ENCODE measurements around the gene PAMR1.

The PAMR1 gene

DNA sequence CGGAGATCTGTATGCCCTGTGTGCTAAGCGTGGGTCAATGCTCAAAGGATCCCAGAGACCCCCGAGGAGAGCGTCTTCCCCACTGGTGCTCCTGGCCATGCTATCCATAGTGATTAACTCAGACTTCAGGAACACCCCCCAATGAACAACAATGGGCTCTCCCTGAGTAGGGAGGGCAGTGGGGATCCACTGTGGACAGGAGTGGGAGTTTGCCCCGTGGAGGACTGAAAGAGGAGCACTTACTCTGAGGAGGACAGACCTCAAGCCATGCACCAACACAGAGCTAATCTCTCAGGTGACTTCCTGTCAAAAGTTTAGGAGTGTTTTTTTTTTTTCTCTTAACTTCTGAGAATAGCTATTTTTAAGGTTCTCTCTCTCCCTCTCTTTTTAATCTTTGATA, 130.5 kb downstream of the PAMR1 start:
- no peaks in the 10 kb centered on the region for H3K27me3 ChIP-seq (replicated peaks; ENCODE audit: control insufficient read depth, insufficient read depth, low read length)

DNA sequence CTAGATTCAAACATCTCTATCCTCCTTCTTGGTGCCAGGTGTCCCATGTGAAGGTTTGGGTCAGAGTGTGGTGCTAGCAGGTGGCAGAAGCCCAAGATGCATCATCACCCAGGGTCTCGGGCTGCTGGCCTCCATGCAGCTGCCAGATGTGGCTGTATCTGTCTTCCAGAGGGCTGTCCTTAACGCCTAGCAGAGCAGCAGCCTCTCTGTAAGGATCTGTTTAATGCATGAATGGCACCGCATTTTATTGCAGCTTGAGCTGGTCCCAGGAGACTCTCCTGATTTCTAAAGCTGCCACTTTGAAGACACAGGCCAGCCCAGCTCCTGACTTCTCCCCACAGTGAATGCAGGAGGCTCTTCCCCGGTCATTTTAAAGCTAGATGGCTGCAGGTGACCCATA, 132.3 kb downstream of the PAMR1 start:
- Histone ChIP-seq H3K36me3 (ENCODE audit: control insufficient read depth, insufficient read depth, low read length, severe bottlenecking) (no peaks in the 10 kb centered on the region), H3K9ac (ENCODE audit: low read length) (peak overlapping the region; percentile 36), H3K4me1 (ENCODE audit: control insufficient read depth, insufficient read depth, low read length) (peaks cover 32% of the 10 kb centered on the region), H3K4me3 (ENCODE audit: low read length) (no peak overlapping the region), H3K9me3 (ENCODE audit: control insufficient read depth, low read length) (no peaks in the 10 kb centered on the region), H3K27me3 (replicated peaks; ENCODE audit: control insufficient read depth, insufficient read depth, low read length) (no peaks in the 10 kb centered on the region)
- DNase-seq (ENCODE audit: low read depth): no peak

More for the DNA sequence above, 130.5 kb downstream of the PAMR1 start:
- Histone ChIP-seq H3K36me3 (ENCODE audit: control insufficient read depth, insufficient read depth, low read length, severe bottlenecking) (no peaks in the 10 kb centered on the region), H3K4me3 (ENCODE audit: low read length) (no peak overlapping the region), H3K9ac (ENCODE audit: low read length) (no peak overlapping the region), H3K9me3 (ENCODE audit: control insufficient read depth, low read length) (no peaks in the 10 kb centered on the region), H3K4me1 (ENCODE audit: control insufficient read depth, insufficient read depth, low read length) (peaks cover 29% of the 10 kb centered on the region)
- no peak for DNase-seq (ENCODE audit: low read depth)

DNA sequence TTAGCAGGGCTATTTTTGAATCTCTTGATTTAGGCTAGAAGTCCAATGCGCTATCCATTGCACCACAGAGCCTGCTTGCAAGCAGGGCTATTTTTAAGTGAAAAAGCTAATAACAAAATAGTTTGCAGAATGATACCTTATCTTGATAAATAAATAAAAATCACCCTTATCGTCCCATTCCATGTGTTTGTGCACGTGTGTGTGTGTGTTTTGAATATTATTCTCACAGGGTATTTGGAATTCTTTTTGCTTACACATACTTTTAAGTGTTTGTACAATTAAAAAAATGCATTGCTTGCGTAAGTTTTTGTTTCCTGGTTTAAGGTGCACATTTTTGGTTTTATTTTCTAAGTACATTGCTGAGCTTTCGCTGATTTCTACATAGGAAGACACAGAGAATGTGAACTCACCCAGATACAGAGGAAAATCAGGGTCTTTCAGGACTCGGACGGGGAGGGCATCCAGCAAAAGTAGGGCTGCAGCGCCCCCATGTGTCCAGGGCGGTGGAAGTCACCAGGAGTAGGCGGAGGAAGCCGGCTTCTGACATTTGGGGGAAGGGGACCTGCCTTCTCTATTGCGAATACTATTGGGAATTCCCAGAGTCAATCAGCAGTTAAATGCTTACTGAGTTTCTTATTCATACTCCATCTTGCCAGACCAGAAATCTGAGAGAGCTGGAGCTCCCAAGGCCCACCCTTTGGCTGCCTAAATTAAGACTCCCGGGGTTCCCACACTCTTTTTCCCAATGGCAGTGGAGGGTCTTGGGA, 133.3 kb downstream of the PAMR1 start:
- DNase-seq (ENCODE audit: low read depth): peak; percentile 93
- H3K4me3 ChIP-seq (ENCODE audit: low read length): peak overlapping the region; percentile 44
- peaks cover 36% of the 10 kb centered on the region for H3K4me1 ChIP-seq (ENCODE audit: control insufficient read depth, insufficient read depth, low read length)
- no peaks in the 10 kb centered on the region for H3K27me3 ChIP-seq (replicated peaks; ENCODE audit: control insufficient read depth, insufficient read depth, low read length)
- H3K9ac ChIP-seq (ENCODE audit: low read length): peak overlapping the region; percentile 36
- H3K9me3 ChIP-seq (ENCODE audit: control insufficient read depth, low read length): no peaks in the 10 kb centered on the region
- no peaks in the 10 kb centered on the region for H3K36me3 ChIP-seq (ENCODE audit: control insufficient read depth, insufficient read depth, low read length, severe bottlenecking)

DNA sequence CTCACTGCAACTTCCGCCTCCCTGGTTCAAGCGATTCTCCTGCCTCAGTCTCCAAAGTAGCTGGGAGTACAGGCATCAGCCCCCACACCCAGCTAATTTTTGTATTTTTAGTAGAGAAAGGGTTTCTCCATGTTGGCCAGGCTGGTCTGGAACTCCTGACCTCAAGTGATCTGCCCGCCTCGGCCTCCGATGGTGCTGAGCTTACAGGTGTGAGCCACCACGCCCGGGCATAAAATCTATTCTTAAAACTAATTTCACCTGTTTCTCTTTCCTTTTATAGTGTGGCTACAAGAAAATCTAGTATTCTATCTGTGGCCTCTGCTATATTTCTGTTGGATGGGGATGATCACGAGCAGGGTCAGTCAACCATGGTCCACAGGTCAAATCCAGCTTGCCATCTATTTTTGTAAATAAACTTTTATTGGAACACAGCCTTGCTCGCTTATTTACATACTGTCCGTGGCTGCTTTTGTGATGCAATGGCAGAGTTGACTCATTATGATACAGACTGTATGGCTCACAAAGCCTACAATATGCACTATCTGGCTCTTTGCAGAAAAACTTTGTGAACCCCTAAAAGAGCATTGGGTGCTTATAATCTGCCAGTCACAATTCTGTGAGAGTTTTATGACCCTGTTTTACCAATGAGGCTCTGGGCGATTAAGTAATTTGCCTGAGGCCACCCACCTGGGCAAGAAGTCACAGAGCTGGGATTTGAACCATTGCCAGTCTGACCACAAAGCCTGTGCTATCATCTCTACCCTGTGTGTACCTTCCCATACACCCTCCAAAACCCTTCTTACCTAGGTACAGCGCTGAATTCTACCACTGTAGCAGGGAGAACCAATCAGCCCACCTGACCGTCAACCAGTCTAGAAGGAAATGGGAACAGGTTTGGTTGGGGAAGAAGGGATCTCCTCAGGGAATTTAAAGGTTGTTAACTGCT, 134.4 kb downstream of the PAMR1 start:
- Histone ChIP-seq H3K4me3 (ENCODE audit: low read length) (peak overlapping the region; percentile 44), H3K27me3 (replicated peaks; ENCODE audit: control insufficient read depth, insufficient read depth, low read length) (no peaks in the 10 kb centered on the region), H3K9me3 (ENCODE audit: control insufficient read depth, low read length) (no peaks in the 10 kb centered on the region), H3K9ac (ENCODE audit: low read length) (peak overlapping the region; percentile 36), H3K4me1 (ENCODE audit: control insufficient read depth, insufficient read depth, low read length) (peaks cover 36% of the 10 kb centered on the region), H3K36me3 (ENCODE audit: control insufficient read depth, insufficient read depth, low read length, severe bottlenecking) (no peaks in the 10 kb centered on the region)
- DNase-seq (ENCODE audit: low read depth): peak; percentile 88

DNA sequence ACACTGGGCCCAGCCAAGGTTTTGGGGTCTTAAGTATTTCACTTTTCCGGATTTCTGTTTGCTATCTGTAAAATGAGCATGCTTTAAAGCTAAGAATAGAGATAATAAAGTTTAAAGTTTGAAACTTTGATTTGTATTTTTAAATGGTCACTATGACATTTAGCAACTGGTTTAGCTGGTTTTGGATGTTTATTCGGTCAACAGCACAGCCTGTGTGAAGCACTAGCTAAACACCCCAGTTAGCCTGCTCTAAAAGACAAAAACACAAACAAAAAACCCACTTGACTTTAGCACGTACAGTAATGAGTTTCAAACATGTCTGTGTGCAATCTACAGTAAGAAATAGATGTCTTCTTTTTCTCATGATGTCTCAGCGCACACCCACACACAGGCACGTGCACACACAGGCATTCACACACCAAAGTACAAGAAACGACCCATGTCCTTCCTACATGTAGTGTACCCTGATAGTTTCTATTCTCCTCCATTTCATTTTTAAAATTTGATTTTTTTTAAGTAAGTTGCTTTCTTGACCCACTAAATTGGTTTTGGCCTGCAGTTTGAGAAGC, 135.4 kb downstream of the PAMR1 start:
- Histone ChIP-seq H3K27me3 (replicated peaks; ENCODE audit: control insufficient read depth, insufficient read depth, low read length) (no peaks in the 10 kb centered on the region), H3K4me1 (ENCODE audit: control insufficient read depth, insufficient read depth, low read length) (peaks cover 36% of the 10 kb centered on the region), H3K36me3 (ENCODE audit: control insufficient read depth, insufficient read depth, low read length, severe bottlenecking) (no peaks in the 10 kb centered on the region), H3K9ac (ENCODE audit: low read length) (no peak overlapping the region), H3K4me3 (ENCODE audit: low read length) (no peak overlapping the region), H3K9me3 (ENCODE audit: control insufficient read depth, low read length) (no peaks in the 10 kb centered on the region)
- no peak for DNase-seq (ENCODE audit: low read depth)

DNA sequence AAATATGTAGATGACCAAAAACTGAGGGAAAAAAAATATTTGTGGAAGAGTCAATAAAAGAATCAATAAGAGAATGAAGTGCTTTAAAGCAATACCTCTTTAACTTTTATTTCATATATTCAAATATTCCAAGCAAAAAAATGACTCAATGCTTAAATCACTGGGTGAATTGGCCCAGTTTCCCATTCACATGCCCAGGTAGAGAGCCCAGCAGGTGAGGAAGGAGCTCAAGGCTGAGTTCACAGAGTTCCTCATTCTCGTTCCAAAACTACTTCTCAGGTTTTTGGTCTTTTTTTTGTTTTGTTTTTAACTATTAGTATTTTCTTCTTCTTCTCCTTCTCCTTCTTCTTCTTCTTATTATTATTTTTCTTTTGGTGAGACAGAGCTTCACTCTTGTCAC, 136.3 kb downstream of the PAMR1 start:
- no peaks in the 10 kb centered on the region for H3K36me3 ChIP-seq (ENCODE audit: control insufficient read depth, insufficient read depth, low read length, severe bottlenecking)
- H3K27me3 ChIP-seq (replicated peaks; ENCODE audit: control insufficient read depth, insufficient read depth, low read length): no peaks in the 10 kb centered on the region
- H3K9me3 ChIP-seq (ENCODE audit: control insufficient read depth, low read length): no peaks in the 10 kb centered on the region
- peaks cover 36% of the 10 kb centered on the region for H3K4me1 ChIP-seq (ENCODE audit: control insufficient read depth, insufficient read depth, low read length)
- no peak overlapping the region for H3K4me3 ChIP-seq (ENCODE audit: low read length)
- no peak overlapping the region for H3K9ac ChIP-seq (ENCODE audit: low read length)
- no peak for DNase-seq (ENCODE audit: low read depth)

DNA sequence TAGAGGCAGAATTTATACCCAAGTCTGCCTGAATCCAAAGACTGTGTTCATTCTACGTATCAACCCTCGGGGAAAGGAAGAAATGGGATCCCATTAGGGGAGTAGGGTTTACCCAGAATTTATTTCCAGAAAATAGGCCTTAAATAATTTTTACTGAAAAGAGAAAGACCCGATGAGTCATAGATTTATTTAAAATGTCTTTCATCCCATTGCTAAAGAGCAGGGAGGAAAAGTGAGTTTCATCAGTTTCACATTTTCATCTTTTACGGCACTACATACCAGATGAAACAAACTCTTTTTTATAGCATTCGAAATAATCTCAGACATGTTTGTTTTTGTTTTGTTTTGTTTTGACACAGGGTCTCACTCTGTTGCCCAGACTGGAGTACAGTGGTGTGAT, 137.4 kb downstream of the PAMR1 start:
- Histone ChIP-seq H3K9me3 (ENCODE audit: control insufficient read depth, low read length) (no peaks in the 10 kb centered on the region), H3K36me3 (ENCODE audit: control insufficient read depth, insufficient read depth, low read length, severe bottlenecking) (no peaks in the 10 kb centered on the region), H3K4me1 (ENCODE audit: control insufficient read depth, insufficient read depth, low read length) (peaks cover 29% of the 10 kb centered on the region), H3K9ac (ENCODE audit: low read length) (no peak overlapping the region), H3K4me3 (ENCODE audit: low read length) (no peak overlapping the region), H3K27me3 (replicated peaks; ENCODE audit: control insufficient read depth, insufficient read depth, low read length) (no peaks in the 10 kb centered on the region)
- no peak for DNase-seq (ENCODE audit: low read depth)

DNA sequence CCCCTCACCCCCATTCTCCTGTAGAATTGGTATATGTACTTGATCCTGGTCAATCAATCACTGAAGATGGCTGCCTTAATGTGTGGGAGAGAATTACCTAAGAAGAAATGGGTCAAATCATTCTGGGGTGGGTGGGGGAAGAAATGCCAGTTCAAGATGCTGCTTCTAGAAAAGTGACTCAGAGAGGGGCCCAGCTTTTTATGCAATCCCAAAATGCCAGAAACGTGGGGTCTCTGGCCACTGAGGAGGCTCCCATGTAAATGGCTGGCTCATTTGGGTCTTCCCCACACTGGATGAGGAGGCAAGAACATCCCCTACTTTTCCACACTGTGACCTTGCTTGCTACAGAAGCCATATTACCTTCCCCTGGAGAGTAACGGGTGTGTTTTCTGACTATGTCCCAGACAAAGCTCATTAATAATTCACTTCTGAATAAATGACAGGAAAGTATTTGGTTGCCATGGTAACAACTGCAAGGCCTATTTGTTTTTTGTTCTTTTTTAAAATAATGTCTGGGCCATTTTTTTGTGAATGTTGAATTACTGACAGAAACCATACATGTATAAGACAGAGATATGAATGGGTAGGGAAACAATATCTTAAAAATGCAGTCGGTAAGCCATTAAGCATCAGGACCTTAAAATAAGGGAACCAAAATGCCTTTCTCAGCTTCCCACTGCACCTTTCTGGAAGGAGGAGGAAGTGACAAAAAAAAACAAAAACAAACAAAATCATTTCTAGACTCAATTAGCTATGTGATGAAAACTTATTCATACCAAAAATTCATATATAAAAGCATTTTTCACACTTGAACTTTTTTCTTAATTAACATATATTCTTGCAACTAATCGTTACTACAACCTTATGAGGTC, 138.1 kb downstream of the PAMR1 start:
- Histone ChIP-seq H3K36me3 (ENCODE audit: control insufficient read depth, insufficient read depth, low read length, severe bottlenecking) (no peaks in the 10 kb centered on the region), H3K27me3 (replicated peaks; ENCODE audit: control insufficient read depth, insufficient read depth, low read length) (no peaks in the 10 kb centered on the region), H3K9me3 (ENCODE audit: control insufficient read depth, low read length) (no peaks in the 10 kb centered on the region), H3K9ac (ENCODE audit: low read length) (peak overlapping the region; percentile 4), H3K4me3 (ENCODE audit: low read length) (no peak overlapping the region), H3K4me1 (ENCODE audit: control insufficient read depth, insufficient read depth, low read length) (peaks cover 22% of the 10 kb centered on the region)
- DNase-seq (ENCODE audit: low read depth): no peak

DNA sequence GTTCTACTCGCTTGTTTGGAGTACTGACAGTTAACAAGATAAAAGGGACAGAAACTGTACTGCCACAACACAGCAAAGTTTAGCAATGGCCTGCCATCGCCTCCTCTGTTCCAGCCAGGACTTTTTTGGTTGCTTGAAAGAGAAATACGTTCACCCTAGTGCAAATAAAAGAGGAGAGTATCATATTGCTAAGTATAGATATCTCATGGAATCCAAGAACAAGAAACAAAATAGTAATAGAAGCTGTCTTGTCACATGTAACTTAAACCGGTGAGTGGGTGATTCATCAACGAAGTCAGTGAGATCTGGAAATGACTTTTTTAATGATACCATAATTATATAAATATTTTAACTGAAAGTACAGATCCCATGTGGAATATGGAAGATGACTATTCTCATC, 141.5 kb downstream of the PAMR1 start:
- Histone ChIP-seq H3K4me3 (ENCODE audit: low read length) (no peak overlapping the region), H3K4me1 (ENCODE audit: control insufficient read depth, insufficient read depth, low read length) (peaks cover 7% of the 10 kb centered on the region)
- no peak for DNase-seq (ENCODE audit: low read depth)

More for the DNA sequence above, 141.5 kb downstream of the PAMR1 start:
- Histone ChIP-seq H3K27me3 (replicated peaks; ENCODE audit: control insufficient read depth, insufficient read depth, low read length) (no peaks in the 10 kb centered on the region), H3K36me3 (ENCODE audit: control insufficient read depth, insufficient read depth, low read length, severe bottlenecking) (no peaks in the 10 kb centered on the region), H3K9ac (ENCODE audit: low read length) (no peak overlapping the region), H3K9me3 (ENCODE audit: control insufficient read depth, low read length) (no peaks in the 10 kb centered on the region)
